ENCODE results near the gene HPS4.

GRCh38 chr22:26484360-26484706 lies 750 bp upstream of the HPS4 start:
- no peak for TF ChIP-seq CTCF (IDR thresholded peaks at IDR 0.05)
- no peak for TF ChIP-seq POLR2A (IDR thresholded peaks at IDR 0.05)
